IPS-18a (cell line): ENCODE measurements around the gene ZNF236.
"Not testable (repeated sequence)": the region's sequence is repeated elsewhere in the genome, so short reads cannot be mapped to it uniquely, and the experiment has no call there.

ENCODE experiments used
- H3K27ac ChIP-seq: one replicate; pipeline ENCODE4 v1.5.1; 2013; ENCODE audit warnings: low read length
- H3K27me3 ChIP-seq: one replicate; pipeline ENCODE4 v1.6.1; 2013; ENCODE audit warnings: mild to moderate bottlenecking, low read length; ENCODE audit not compliant: control insufficient read depth, insufficient read depth
- H3K36me3 ChIP-seq: one replicate; pipeline ENCODE4 v1.6.1; 2013; ENCODE audit warnings: low read depth, low read length; ENCODE audit not compliant: control insufficient read depth
- H3K4me1 ChIP-seq: one replicate; pipeline ENCODE4 v1.6.1; 2013; ENCODE audit warnings: low read depth, low read length; ENCODE audit not compliant: control insufficient read depth
- H3K4me3 ChIP-seq: one replicate; pipeline ENCODE4 v1.5.1; 2013; ENCODE audit warnings: low read length
- H3K9ac ChIP-seq: one replicate; pipeline ENCODE4 v1.6.1; 2013; ENCODE audit warnings: mild to moderate bottlenecking, low read length, moderate library complexity
- H3K9me3 ChIP-seq: one replicate; pipeline ENCODE4 v1.6.1; 2013; ENCODE audit warnings: low read depth, low read length; ENCODE audit not compliant: control insufficient read depth

Gene ZNF236

DNA sequence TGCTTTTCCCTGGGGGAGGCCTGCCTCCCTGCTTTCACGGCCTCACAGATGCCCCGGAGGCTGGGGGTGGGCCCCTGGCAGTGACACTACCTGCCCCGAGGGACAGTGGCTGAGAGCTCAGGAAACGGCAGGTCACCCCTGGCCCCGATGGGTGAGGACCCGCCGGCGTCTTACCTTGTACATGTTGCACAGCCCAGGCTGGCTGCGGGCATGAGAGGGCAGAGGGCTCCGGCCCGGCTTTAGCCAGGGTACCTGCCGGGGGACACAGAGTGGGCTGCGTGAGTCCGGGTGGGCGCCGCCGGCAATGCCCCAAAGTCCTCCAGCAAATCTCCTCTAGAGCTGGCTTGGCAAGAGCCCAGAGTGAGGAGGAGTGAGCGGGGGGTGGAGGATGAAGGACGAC is 187.3 kb downstream of the ZNF236 start:
- Histone ChIP-seq H3K9ac (no peak overlapping the region), H3K27me3 (no peaks in the 10 kb centered on the region), H3K4me3 (no peak overlapping the region), H3K4me1 (peaks cover 20% of the 10 kb centered on the region), H3K36me3 (no peaks in the 10 kb centered on the region), H3K9me3 (no peaks in the 10 kb centered on the region), H3K27ac (no peak overlapping the region)

DNA sequence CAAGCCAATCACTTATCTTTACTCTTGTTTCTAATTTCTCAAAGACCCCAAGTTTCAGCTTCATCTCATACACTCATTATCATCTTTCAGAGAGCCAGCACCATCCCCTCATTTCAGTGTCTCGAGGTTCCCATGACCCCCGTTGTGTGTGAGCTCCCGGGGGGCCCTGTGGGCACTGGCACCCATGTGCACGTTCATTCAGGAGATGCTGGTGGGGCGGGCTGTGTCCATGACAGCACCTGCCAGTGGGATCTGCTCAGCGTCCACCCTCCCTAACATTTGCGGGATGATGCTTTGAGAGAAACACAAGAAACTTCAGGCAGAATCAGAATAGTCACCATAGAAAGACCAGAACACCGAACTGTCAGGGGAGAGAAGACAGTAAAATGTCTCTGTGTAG is 189.8 kb downstream of the ZNF236 start:
- Histone ChIP-seq H3K4me3 (no peak overlapping the region), H3K9me3 (no peaks in the 10 kb centered on the region), H3K27me3 (no peaks in the 10 kb centered on the region), H3K9ac (no peak overlapping the region), H3K4me1 (peaks cover 15% of the 10 kb centered on the region), H3K36me3 (no peaks in the 10 kb centered on the region), H3K27ac (no peak overlapping the region)

DNA sequence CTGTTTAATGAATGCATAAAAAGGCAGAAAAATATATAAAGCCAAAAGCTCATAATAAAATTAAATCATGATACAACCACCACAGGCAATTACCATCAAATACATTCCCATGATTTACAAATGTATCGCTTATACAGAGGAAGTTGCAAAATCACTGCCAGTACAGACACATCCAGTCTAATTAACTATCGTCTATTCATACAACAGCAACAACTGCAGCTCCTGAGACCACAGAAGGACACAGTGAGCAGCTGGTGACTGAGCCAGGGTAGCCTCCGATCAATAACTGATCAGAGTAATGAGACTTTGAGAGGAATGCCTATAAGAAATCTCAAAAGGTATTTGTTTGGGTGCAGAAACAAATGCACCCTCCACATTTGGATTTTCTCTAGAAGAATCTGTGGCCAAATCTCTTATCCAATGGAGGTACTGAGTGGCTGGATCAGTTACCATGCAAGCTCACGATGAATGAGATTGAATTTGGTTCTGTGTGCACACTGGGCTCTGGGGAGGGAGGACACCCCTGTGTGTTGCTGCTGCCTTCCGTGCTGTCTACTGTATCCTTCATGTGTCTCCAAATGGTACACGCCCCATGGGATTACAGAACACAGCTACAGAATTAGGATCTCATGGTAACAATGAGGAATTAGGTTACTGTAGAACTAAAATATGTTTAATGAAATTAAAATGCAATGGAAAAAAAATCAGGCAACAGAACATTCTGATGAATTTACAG is 190.6 kb downstream of the ZNF236 start:
- Histone ChIP-seq H3K36me3 (no peaks in the 10 kb centered on the region), H3K4me1 (peaks cover 10% of the 10 kb centered on the region)

DNA sequence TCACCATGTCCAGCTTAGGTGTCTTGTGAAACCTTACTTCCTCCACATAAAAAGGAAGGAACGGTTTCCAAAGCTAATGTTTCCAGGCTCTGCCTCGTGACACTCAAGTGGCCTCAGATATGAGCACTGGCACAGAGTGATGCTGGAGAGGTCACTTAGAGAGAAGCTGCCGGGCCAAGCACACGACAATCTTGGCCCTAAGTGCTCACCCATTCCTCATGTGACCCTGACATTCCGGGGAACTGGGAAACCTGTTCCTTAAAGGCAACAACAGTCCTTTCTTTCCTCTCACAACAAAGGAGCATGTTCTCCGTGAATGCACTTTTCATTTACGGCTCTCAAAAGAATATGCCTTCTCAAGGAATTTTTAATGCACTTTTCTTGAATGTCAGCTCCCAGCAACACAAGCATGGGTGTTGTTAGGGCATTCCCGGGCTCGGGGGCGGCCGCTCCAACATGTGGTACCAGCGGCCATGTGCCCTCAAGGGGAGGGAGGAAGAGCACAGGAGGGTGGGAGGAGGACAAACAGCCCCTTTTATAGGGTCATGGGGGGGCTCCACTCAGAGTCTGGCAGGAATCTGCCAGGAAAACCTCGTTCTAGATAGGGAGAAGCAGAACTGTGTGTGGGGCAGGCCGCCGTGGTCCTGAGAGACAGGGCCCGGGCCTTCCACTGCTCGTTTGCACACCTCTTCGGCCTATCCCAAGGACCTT is 191.6 kb downstream of the ZNF236 start:
- Histone ChIP-seq H3K9ac (no peak overlapping the region), H3K4me1 (peaks cover 10% of the 10 kb centered on the region), H3K4me3 (no peak overlapping the region), H3K36me3 (no peaks in the 10 kb centered on the region), H3K27ac (no peak overlapping the region), H3K9me3 (no peaks in the 10 kb centered on the region), H3K27me3 (no peaks in the 10 kb centered on the region)

More for the DNA sequence above, 190.6 kb downstream of the ZNF236 start:
- H3K4me3 ChIP-seq = no peak overlapping the region
- H3K27me3 ChIP-seq = no peaks in the 10 kb centered on the region
- no peaks in the 10 kb centered on the region for H3K9me3 ChIP-seq
- no peak overlapping the region for H3K9ac ChIP-seq
- no peak overlapping the region for H3K27ac ChIP-seq

DNA sequence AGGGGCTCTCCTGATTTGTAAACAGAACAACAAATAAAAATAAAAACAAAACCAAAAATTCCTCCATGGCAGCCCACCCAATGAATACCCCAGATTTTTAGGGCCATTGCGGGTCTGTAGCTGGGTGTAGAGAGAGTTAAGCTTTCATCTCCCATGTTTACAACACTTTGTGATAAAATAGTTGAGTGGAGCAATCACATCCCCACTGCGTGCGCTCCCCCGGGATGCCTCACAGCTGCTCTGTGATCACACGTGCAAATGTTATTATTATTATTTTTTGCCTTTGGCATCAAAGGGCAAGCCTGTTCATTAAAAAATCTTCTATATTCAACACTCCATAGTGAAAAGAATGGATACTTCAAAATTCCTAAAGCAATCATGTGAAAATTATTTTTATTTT is 192.2 kb downstream of the ZNF236 start:
- H3K36me3 ChIP-seq = no peaks in the 10 kb centered on the region
- peaks cover 10% of the 10 kb centered on the region for H3K4me1 ChIP-seq
- H3K27ac ChIP-seq = no peak overlapping the region
- no peak overlapping the region for H3K4me3 ChIP-seq
- H3K27me3 ChIP-seq = no peaks in the 10 kb centered on the region
- no peak overlapping the region for H3K9ac ChIP-seq
- H3K9me3 ChIP-seq = no peaks in the 10 kb centered on the region

DNA sequence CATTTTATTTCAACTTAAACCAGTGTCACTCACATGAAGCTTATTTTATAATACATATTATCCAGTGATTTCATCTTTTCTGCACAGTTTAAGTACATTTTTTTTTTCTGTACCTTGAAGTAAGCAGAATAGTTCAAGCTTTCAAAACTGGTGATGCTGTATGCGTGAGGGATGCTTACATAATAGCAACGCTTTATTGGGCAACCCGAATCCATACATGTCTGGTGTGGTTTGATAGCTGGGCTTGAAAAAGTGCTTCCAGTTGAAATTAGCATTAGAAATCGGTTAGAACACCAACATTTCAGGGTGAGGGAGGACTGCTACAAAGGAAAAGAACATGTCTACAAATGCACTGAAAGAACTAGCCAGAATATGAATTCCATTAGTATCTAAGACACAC is 192.8 kb downstream of the ZNF236 start:
- Histone ChIP-seq H3K27me3 (no peaks in the 10 kb centered on the region), H3K9me3 (no peaks in the 10 kb centered on the region), H3K4me3 (no peak overlapping the region), H3K27ac (no peak overlapping the region), H3K36me3 (no peaks in the 10 kb centered on the region), H3K4me1 (peaks cover 8% of the 10 kb centered on the region), H3K9ac (no peak overlapping the region)

DNA sequence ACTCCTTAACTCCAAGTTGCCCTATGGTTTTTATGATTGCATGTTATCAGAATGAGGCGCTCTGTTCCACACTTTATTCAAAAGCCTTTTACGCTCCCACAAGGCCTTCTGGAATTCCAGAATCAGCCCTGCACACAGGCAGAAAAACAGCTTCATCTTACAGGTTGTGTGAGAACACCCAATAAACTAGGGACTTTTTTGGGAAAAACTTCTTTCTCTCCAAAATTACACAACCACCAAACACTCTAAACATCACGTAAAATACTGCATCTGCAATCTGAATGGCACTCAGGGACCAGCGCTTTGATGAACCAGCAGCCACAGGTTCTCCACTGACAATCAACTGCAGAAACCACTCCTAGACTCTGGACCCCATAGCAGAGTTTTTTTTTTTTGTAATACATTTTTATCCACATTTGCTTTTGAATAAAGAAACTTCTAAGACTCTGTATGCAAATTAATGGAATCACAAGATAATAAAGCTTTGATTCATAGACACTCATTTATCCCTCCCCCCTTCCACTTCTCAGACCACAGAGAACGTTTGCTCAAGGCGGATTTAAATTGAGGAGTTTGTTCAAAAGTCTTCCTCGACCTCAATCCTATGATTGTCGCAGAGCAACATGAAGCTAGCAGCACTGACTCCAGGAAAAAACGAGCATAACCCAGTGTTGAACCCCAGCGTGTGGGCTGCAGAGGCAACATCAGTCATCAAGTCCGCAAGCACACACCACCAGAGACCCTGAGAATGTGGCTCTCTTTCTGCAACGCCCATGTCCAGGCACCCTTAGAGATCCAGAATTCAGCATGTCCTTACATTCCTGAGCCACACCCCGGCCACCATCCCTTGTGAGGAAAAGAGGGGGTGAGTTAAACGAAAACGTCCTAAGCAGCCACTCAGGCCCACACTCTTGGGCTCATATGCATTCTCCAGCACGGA is 193.7 kb downstream of the ZNF236 start:
- H3K27ac ChIP-seq = no peak overlapping the region
- H3K9ac ChIP-seq = no peak overlapping the region
- H3K36me3 ChIP-seq = no peaks in the 10 kb centered on the region
- no peaks in the 10 kb centered on the region for H3K27me3 ChIP-seq
- H3K4me3 ChIP-seq = no peak overlapping the region
- H3K9me3 ChIP-seq = no peaks in the 10 kb centered on the region
- H3K4me1 ChIP-seq = no peaks in the 10 kb centered on the region

DNA sequence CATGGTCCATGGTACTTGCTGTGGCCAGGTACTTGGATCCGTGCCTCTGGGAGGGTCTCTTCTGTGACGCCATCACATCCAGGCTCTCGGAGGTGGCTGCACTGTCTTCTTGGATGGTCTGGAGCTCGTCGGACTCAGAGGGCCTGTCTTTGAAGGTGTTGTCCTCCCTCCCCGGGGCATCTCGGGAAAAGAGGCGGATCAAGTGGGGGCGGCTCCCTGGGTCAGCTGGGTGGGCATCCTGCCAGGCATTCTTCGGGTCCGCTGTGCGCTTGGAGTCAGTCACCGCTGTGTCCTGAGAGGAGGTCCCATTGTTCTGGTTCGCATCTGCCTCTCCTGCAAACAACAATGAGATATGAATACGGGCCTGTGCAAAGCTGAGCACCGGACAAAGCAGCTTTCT is 194.6 kb downstream of the ZNF236 start:
- Histone ChIP-seq H3K4me3 (no peak overlapping the region), H3K4me1 (no peaks in the 10 kb centered on the region), H3K36me3 (no peaks in the 10 kb centered on the region)

DNA sequence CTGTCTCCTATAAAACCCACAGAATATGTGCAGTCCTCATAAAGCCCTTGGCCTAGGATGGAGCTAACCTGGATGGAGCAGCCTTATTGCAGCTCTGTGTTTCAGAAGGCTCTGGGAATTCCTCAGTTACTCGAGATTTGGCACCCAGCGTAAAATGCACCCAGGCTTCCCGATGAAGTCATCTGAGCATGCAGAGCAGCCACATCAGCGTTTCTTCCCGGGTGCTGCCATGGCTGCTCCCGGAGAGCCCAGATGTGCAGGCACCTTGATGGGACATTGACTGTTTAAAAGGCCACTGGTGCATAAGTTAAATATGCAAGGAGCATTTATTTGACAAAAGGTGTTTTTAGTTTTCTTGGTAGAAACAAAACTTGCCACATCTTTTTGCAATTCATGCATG is 195.0 kb downstream of the ZNF236 start:
- no peaks in the 10 kb centered on the region for H3K4me1 ChIP-seq
- H3K27ac ChIP-seq = no peak overlapping the region
- H3K36me3 ChIP-seq = no peaks in the 10 kb centered on the region
- no peaks in the 10 kb centered on the region for H3K9me3 ChIP-seq
- no peak overlapping the region for H3K9ac ChIP-seq
- H3K27me3 ChIP-seq = no peaks in the 10 kb centered on the region
- no peak overlapping the region for H3K4me3 ChIP-seq

More for the DNA sequence above, 194.6 kb downstream of the ZNF236 start:
- Histone ChIP-seq H3K9ac (no peak overlapping the region), H3K27ac (no peak overlapping the region), H3K9me3 (no peaks in the 10 kb centered on the region), H3K27me3 (no peaks in the 10 kb centered on the region)

DNA sequence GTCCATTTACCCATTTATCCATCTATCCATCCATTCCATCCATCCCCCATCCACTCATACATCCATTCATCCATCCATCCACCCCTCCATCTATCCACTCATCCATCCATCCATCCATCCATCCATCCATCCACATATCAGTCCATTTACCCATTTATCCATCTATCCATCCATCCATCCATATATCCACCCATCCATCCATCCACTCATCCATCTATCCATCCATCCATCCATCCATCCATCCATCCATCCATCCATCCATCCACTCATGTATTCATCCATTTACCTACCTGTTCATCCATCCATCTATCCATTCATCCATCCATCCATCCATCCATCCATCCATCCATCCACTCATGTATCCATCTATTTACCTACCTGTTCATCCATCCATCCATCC is 196.3 kb downstream of the ZNF236 start:
- H3K27ac ChIP-seq, H3K9ac ChIP-seq, H3K27me3 ChIP-seq, H3K4me3 ChIP-seq, H3K36me3 ChIP-seq, H3K4me1 ChIP-seq, H3K9me3 ChIP-seq: not testable (repeated sequence)

DNA sequence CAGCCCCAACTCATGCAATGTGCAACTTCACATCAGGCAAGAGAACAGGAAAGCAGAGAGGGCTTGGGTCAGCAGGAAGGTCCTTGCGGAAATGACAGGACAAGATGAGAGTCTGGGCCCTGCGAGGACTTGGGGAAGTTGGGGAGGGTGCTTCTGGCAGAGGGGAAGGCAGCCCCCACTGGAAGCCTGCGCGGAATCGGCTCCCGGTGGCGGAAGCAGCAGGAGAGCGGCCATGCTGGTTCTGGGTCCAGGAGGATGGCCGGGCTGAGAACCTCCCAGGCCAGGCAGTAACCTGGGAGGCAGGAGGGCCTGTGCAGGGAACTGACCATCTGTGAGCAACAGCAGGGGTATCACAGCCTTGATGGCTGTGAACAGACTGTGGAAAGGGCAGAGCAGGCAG is 197.3 kb downstream of the ZNF236 start:
- no peak overlapping the region for H3K4me3 ChIP-seq
- no peaks in the 10 kb centered on the region for H3K36me3 ChIP-seq
- peaks cover 5% of the 10 kb centered on the region for H3K4me1 ChIP-seq
- no peaks in the 10 kb centered on the region for H3K27me3 ChIP-seq
- no peak overlapping the region for H3K27ac ChIP-seq
- H3K9me3 ChIP-seq = no peaks in the 10 kb centered on the region
- no peak overlapping the region for H3K9ac ChIP-seq
